A673 (cell line): Measurements from ENCODE around the gene TRMT11. TPM values are rescaled to one million over a fixed set of nuclear protein-coding genes. Genes with fewer than 3 reads are reported as not detected.

Source experiments
- BruUV-seq: library from RNA; stranded (reverse); fragments of 400-500 nt; replicated peaks from 2 replicates; lab custom pipeline; 2021; lab: Mats Ljungman, UMichigan
- CTCF ChIA-PET: fragments of 300-600 bp; sonication (Branson Sonifier 250); formaldehyde crosslinking; loops from one replicate; lab custom pipeline; 2022; ENCODE audit warnings: antibody characterized with exemption; lab: Charles Lee
- POLR2A ChIA-PET: fragments of 300-600 bp; sonication (Branson Sonifier 250); formaldehyde crosslinking; loops from one replicate; lab custom pipeline; 2022; ENCODE audit warnings: antibody characterized with exemption; ENCODE audit not compliant: low non-redundant PET; lab: Charles Lee
- DNase-seq: peaks from one replicate; pipeline ENCODE4 v3.0.0-alpha.2; 2015; ENCODE audit warnings: low spot score
- H3K27ac ChIP-seq: fragments of 200-600 bp; sonication (generic); 2 replicates; pipeline ENCODE4 v1.5.1; 2016; ENCODE audit warnings: mixed run types, low read depth, mild to moderate bottlenecking, mixed read lengths, antibody characterized with exemption, low read length; ENCODE audit not compliant: poor library complexity, severe bottlenecking
- H3K27me3 ChIP-seq: fragments of 200-600 bp; sonication (generic); replicated peaks from 2 replicates; pipeline ENCODE4 v1.6.1; 2017; ENCODE audit warnings: mixed run types, low read depth, mild to moderate bottlenecking, mixed read lengths, antibody characterized with exemption, low read length; ENCODE audit not compliant: insufficient read depth, poor library complexity
- H3K36me3 ChIP-seq: fragments of 200-600 bp; sonication (generic); 2 replicates; pipeline ENCODE4 v1.6.1; 2016; ENCODE audit warnings: mixed run types, mild to moderate bottlenecking, mixed read lengths, antibody characterized with exemption, low read length; ENCODE audit not compliant: insufficient read depth, poor library complexity, severe bottlenecking
- H3K4me1 ChIP-seq: fragments of 200-600 bp; sonication (generic); 2 replicates; pipeline ENCODE4 v1.6.1; 2017; ENCODE audit warnings: mixed run types, mild to moderate bottlenecking, mixed read lengths, antibody characterized with exemption, low read length; ENCODE audit not compliant: insufficient read depth, poor library complexity, severe bottlenecking
- H3K4me3 ChIP-seq: fragments of 200-600 bp; sonication (generic); 2 replicates; pipeline ENCODE4 v1.5.1; 2016; ENCODE audit warnings: low read depth, mixed run types, mild to moderate bottlenecking, mixed read lengths, low read length; ENCODE audit not compliant: poor library complexity, severe bottlenecking
- H3K9me3 ChIP-seq: fragments of 200-600 bp; sonication (generic); 2 replicates; pipeline ENCODE4 v1.6.1; 2016; ENCODE audit warnings: mixed run types, low read depth, mild to moderate bottlenecking, mixed read lengths, antibody characterized with exemption, low read length; ENCODE audit not compliant: poor library complexity, severe bottlenecking
- CTCF ChIP-seq: fragments of 300-800, 200-600 bp; sonication (generic); conservative IDR thresholded peaks from 2 replicates; pipeline ENCODE4 v1.5.1; 2017; ENCODE audit warnings: low read depth, mild to moderate bottlenecking, antibody characterized with exemption, low read length, moderate library complexity, mixed read lengths
- EZH2 ChIP-seq: fragments of 200-600 bp; sonication (generic); IDR thresholded peaks from 2 replicates; pipeline ENCODE4 v1.6.1; 2017; ENCODE audit warnings: borderline replicate concordance, low read depth, mild to moderate bottlenecking, mixed read lengths, antibody characterized with exemption, low read length; ENCODE audit not compliant: poor library complexity, severe bottlenecking
- intact Hi-C: fragments of 100-400 bp; cut with micrococcal nuclease; formaldehyde crosslinking; loops from one replicate; pipeline ENCODE4 v1.10.0; 2022; ENCODE audit not compliant: unreplicated experiment
- total RNA-seq: library from RNA; stranded (reverse); gene quantifications from 2 replicates; pipeline ENCODE4 v1.2.3, GENCODE V29; 2021

TRMT11 gene
- total RNA-seq, 1 experiment from 2014 or later = 29.1 TPM

GRCh38 chr6:125974214-125974866 is 12.0 kb upstream of the TRMT11 start:
- BruUV-seq = no TSS peak
- no peaks in the 10 kb centered on the region for H3K9me3 ChIP-seq
- no peak overlapping the region for H3K4me3 ChIP-seq
- H3K27ac ChIP-seq = peak overlapping the region; percentile 41
- H3K27me3 ChIP-seq = no peaks in the 10 kb centered on the region
- ChIA-PET POLR2A (no interaction called here), CTCF (interaction anchor here (1.0 to 2.0 kb wide), 3 partner anchors 117 to 185 kb away, joined by 3 to 5 read pairs (median 4); partner anchors contain the start of gene NCOA7)
- no peaks in the 10 kb centered on the region for H3K4me1 ChIP-seq
- intact Hi-C loops = loop anchor here (2.0 to 10.0 kb wide), 4 partner anchors 117 to 1100 kb away; no protein-coding TSS in a partner anchor
- peak; percentile 78 for DNase-seq
- no peaks in the 10 kb centered on the region for H3K36me3 ChIP-seq
- TF ChIP-seq CTCF (peak; percentile 71), EZH2 (no peak)

- TF ChIP-seq CTCF = no peak
- no peak for TF ChIP-seq EZH2
- POLR2A ChIA-PET = no interaction called here
- DNase-seq = no peak
- intact Hi-C loops = loop anchor here (10.0 kb wide), 1 partner anchor 1104 kb away; no protein-coding TSS in a partner anchor
- H3K4me1 ChIP-seq = peaks cover 12% of the 10 kb centered on the region
- H3K27ac ChIP-seq = no peak overlapping the region
- H3K9me3 ChIP-seq = no peaks in the 10 kb centered on the region
- H3K27me3 ChIP-seq = no peaks in the 10 kb centered on the region
- BruUV-seq = no TSS peak
- H3K4me3 ChIP-seq = no peak overlapping the region
- no peaks in the 10 kb centered on the region for H3K36me3 ChIP-seq
- CTCF ChIA-PET = no interaction called here
Observed at GRCh38 chr6:125979101-125979500, 7.2 kb upstream of the TRMT11 start.

- no TSS peak for BruUV-seq
- no peak overlapping the region for H3K4me3 ChIP-seq
- TF ChIP-seq EZH2 (no peak), CTCF (no peak)
- POLR2A ChIA-PET = no interaction called here
- no peaks in the 10 kb centered on the region for H3K27me3 ChIP-seq
- peaks cover 19% of the 10 kb centered on the region for H3K4me1 ChIP-seq
- H3K9me3 ChIP-seq = no peaks in the 10 kb centered on the region
- no peak overlapping the region for H3K27ac ChIP-seq
- DNase-seq = no peak
- CTCF ChIA-PET = interaction anchor here (1.1 kb wide), 1 partner anchor 25 kb away, joined by 3 read pairs; the partner anchor contains the start of gene HINT3
- intact Hi-C loops = no loop called here
- H3K36me3 ChIP-seq = no peaks in the 10 kb centered on the region
Observed at GRCh38 chr6:125981571-125982185, 4.7 kb upstream of the TRMT11 start.
